ENCODE results near the gene FGR.

The FGR gene

DNA sequence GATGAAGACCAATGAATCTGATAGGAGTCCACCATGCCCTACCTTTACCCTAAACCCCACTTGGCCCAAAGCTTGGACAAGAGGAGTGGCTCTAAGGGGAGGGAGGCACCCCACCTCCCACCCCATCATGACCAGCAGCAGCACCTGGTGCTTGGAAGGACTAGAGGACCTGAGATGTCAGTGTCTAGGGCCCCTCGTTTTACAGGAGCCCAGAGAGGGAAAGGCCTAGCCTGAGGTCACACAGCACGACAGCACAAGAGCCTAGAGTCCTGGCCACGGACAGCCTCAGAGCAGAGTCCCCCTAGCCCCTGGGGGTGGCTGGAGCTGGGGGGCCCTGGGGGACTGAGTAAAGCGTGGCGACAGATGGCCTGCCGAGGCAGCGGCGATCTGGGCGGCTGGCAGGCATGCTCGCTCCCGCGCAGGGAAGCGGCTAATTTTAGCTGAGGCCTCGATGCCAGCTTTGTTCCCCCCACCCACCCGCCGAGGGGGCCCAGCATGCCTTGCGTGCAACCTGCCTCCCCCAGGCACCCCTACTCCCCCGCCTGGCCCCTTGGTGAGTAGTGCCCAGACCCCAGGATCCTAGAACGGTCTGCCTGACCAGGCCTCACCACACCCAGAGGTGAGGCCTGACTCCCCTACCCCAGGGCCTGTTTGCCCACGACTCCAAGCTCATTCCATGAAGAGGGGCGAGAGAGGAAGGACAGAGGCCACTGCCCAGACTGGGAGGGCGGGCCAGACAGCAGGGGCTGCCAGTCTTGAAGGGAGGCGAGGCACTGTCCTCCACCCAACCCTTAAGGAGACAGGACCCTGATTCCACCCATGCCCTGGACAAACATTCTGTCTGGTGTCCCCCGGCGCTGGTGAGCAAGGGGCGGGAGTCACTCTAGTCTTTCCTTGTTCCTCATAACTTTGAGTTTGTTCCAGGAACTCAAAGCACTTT is 70.0 kb downstream of the FGR start:
- Histone ChIP-seq H4K20me1 (ENCODE audit: low read depth, low read length) (no peaks in the 10 kb centered on the region), H3K9ac (ENCODE audit: low read length) (no peak overlapping the region)

DNA sequence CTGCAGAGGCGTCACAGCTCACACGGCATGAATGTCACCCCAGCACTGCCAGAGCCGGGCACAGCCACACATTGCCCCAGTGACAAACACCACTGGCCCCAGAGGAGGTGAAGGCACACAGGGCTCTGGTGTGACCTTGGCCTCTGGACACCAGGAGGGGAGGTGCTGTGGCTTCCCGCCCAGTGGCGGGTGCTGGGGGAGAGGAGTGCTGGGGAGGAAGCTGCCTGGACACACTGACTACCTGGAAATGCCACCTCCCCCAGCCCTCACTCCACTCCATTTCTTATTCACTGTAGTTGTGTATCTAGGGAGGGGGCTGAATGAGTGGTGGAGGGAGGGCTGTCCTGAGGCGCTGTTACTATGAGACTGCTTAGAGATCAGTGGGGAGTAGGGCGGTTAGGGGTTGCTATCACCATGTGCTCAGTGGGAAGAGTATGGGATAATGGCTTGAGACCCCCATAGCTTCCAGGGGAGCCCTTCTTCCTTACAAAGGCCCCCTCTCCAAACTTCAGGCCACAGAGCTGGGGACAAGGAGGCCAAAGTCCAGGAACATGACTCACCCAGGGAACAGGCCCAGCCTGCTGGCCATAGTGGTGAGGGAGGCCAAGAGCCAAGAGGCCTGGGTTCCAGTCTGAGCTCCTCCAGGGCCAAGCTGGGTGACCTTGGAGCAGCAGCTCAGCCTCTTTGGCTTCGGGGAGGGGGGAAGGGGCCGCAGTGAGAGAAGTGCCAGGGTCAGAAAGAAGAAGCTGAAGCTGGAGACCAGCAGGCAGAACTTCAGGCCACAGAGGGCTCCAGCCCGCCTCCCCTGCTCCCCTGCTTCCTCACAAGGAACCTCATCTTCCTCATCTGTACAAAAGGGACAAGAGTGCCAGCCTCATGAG is 71.2 kb downstream of the FGR start:
- Histone ChIP-seq H3K4me3 (ENCODE audit: insufficient read depth, low read length, poor library complexity, severe bottlenecking) (no peak overlapping the region), H3K79me2 (ENCODE audit: insufficient read depth, low read length) (no peaks in the 10 kb centered on the region), H3K4me2 (ENCODE audit: low read depth, low read length, poor library complexity, severe bottlenecking) (no peak overlapping the region), H3K36me3 (ENCODE audit: low read length) (no peaks in the 10 kb centered on the region), H3K9me3 (ENCODE audit: insufficient read depth, low read length) (no peaks in the 10 kb centered on the region), H3F3A (ENCODE audit: insufficient read depth) (no peaks in the 10 kb centered on the region), H3K9ac (ENCODE audit: low read length) (no peak overlapping the region), H3K27me3 (ENCODE audit: low read length) (no peaks in the 10 kb centered on the region), H4K20me1 (ENCODE audit: low read depth, low read length) (no peaks in the 10 kb centered on the region), H2AFZ (ENCODE audit: low read depth, low read length, severe bottlenecking) (no peak overlapping the region), H3K27ac (ENCODE audit: low read depth, low read length) (no peak overlapping the region), H3K9me2 (replicated peaks; ENCODE audit: insufficient read depth, low read length) (no peaks in the 10 kb centered on the region)
- TF ChIP-seq EZH2phosphoT487 (conservative IDR thresholded peaks at IDR 0.05; ENCODE audit: low read length): no peak
- TF ChIP-seq, protein P1, sequence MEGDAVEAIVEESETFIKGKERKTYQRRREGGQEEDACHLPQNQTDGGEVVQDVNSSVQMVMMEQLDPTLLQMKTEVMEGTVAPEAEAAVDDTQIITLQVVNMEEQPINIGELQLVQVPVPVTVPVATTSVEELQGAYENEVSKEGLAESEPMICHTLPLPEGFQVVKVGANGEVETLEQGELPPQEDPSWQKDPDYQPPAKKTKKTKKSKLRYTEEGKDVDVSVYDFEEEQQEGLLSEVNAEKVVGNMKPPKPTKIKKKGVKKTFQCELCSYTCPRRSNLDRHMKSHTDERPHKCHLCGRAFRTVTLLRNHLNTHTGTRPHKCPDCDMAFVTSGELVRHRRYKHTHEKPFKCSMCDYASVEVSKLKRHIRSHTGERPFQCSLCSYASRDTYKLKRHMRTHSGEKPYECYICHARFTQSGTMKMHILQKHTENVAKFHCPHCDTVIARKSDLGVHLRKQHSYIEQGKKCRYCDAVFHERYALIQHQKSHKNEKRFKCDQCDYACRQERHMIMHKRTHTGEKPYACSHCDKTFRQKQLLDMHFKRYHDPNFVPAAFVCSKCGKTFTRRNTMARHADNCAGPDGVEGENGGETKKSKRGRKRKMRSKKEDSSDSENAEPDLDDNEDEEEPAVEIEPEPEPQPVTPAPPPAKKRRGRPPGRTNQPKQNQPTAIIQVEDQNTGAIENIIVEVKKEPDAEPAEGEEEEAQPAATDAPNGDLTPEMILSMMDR (IDR thresholded peaks at IDR 0.05; ENCODE audit: insufficient read depth, low read length, poor library complexity, severe bottlenecking): no peak

More for the DNA sequence above, 70.0 kb downstream of the FGR start:
- no peaks in the 10 kb centered on the region for H3K36me3 ChIP-seq (ENCODE audit: low read length)
- TF ChIP-seq, protein P1 (IDR thresholded peaks at IDR 0.05; ENCODE audit: insufficient read depth, low read length, poor library complexity, severe bottlenecking): no peak
- no peak for TF ChIP-seq EZH2phosphoT487 (conservative IDR thresholded peaks at IDR 0.05; ENCODE audit: low read length)
- H3K4me3 ChIP-seq (ENCODE audit: insufficient read depth, low read length, poor library complexity, severe bottlenecking): no peak overlapping the region
- no peaks in the 10 kb centered on the region for H3K9me2 ChIP-seq (replicated peaks; ENCODE audit: insufficient read depth, low read length)
- H2AFZ ChIP-seq (ENCODE audit: low read depth, low read length, severe bottlenecking): no peak overlapping the region
- no peak overlapping the region for H3K4me2 ChIP-seq (ENCODE audit: low read depth, low read length, poor library complexity, severe bottlenecking)
- H3K9me3 ChIP-seq (ENCODE audit: insufficient read depth, low read length): no peaks in the 10 kb centered on the region
- no peaks in the 10 kb centered on the region for H3K27me3 ChIP-seq (ENCODE audit: low read length)
- no peak overlapping the region for H3K27ac ChIP-seq (ENCODE audit: low read depth, low read length)
- no peaks in the 10 kb centered on the region for H3K79me2 ChIP-seq (ENCODE audit: insufficient read depth, low read length)
- H3F3A ChIP-seq (ENCODE audit: insufficient read depth): peaks cover 6% of the 10 kb centered on the region; the same call in 1 of the 2 replicates

- no peaks in the 10 kb centered on the region for H4K20me1 ChIP-seq (ENCODE audit: low read depth, low read length)
- H3K9me3 ChIP-seq (ENCODE audit: insufficient read depth, low read length): no peaks in the 10 kb centered on the region
- no peaks in the 10 kb centered on the region for H3K36me3 ChIP-seq (ENCODE audit: low read length)
- no peak overlapping the region for H2AFZ ChIP-seq (ENCODE audit: low read depth, low read length, severe bottlenecking)
- no peaks in the 10 kb centered on the region for H3K79me2 ChIP-seq (ENCODE audit: insufficient read depth, low read length)
- no peak overlapping the region for H3K27ac ChIP-seq (ENCODE audit: low read depth, low read length)
- H3K4me3 ChIP-seq (ENCODE audit: insufficient read depth, low read length, poor library complexity, severe bottlenecking): no peak overlapping the region
- no peaks in the 10 kb centered on the region for H3K9me2 ChIP-seq (replicated peaks; ENCODE audit: insufficient read depth, low read length)
- H3K9ac ChIP-seq (ENCODE audit: low read length): no peak overlapping the region
- H3F3A ChIP-seq (ENCODE audit: insufficient read depth): no peaks in the 10 kb centered on the region
- no peak for TF ChIP-seq EZH2phosphoT487 (conservative IDR thresholded peaks at IDR 0.05; ENCODE audit: low read length)
- TF ChIP-seq, protein P1 (IDR thresholded peaks at IDR 0.05; ENCODE audit: insufficient read depth, low read length, poor library complexity, severe bottlenecking): no peak
- H3K27me3 ChIP-seq (ENCODE audit: low read length): no peaks in the 10 kb centered on the region
- no peak overlapping the region for H3K4me2 ChIP-seq (ENCODE audit: low read depth, low read length, poor library complexity, severe bottlenecking)
Observed at GRCh38 chr1:27563341-27563590, 71.7 kb downstream of the FGR start.

All from SU-DHL-6 (cell line).